Fibroblast of lung (primary cell): ENCODE results near the gene CSGALNACT2.

ENCODE experiments used
- CTCF ChIP-seq, 2 donors: IDR thresholded peaks in 1 of 2; conservative IDR thresholded peaks in 1 of 2; 1 replicate in 1 of 2; 2 replicates in 1 of 2; pipeline ENCODE4 v1.5.1; 2011 to 2012; ENCODE audit warnings: low read length in 2 of 2, control low read depth in 1 of 2, inconsistent platforms in 1 of 2, low read depth in 1 of 2, mild to moderate bottlenecking in 1 of 2
- EZH2 ChIP-seq: IDR thresholded peaks from 2 replicates; pipeline ENCODE4 v1.5.1; 2012; ENCODE audit warnings: low read length, control low read depth, mild to moderate bottlenecking; ENCODE audit errors: missing control alignments

GRCh38 chr10:43196131-43196980, 58.1 kb downstream of the CSGALNACT2 start:
- TF ChIP-seq CTCF (conservative IDR thresholded peaks at IDR 0.05 in 1 of 2, IDR thresholded peaks at IDR 0.05 in 1 of 2; ENCODE audit: low read depth in 1 of 2, low read length in 2 of 2) (no peak), EZH2 (no peak)
